HepG2 (cell line): ENCODE results near the gene MYO5B. TPM values are rescaled to one million over a fixed set of nuclear protein-coding genes. Genes with fewer than 3 reads are reported as not detected.

Experiments
- ATAC-seq: fragments of 200-7000 bp; cut with Tn5 transposase; 3 replicates; pipeline ENCODE4 v1.9.1; 2020; ENCODE audit warnings: mild to moderate bottlenecking, moderate library complexity
- BruUV-seq: library from RNA; stranded (reverse); fragments of 400-500 nt; replicated peaks from 2 replicates; lab custom pipeline; 2021; lab: Mats Ljungman, UMichigan
- CTCF ChIA-PET: fragments of 300-600 bp; formaldehyde crosslinking; extraction: SDS; loops from one replicate; lab custom pipeline; 2021; ENCODE audit warnings: low total read pairs, inconsistent platforms, low intra/inter-chr PET ratio; lab: Yijun Ruan, JAX
- POLR2A ChIA-PET: fragments of 350-600 bp; sonication (Branson Sonifier 250); formaldehyde crosslinking; loops from one replicate; lab custom pipeline; 2020; ENCODE audit warnings: antibody characterized with exemption, inconsistent platforms; lab: Yijun Ruan, JAX
- DNase-seq: peaks from one replicate; pipeline ENCODE4 v3.0.0-alpha.2; 2015; ENCODE audit warnings: low spot score
- FAIRE-seq: peaks from 3 replicates; lab custom pipeline; 2011; peaks lifted over from hg19 to GRCh38; lab: Jason Lieb, UNC
- H2AFZ ChIP-seq: one replicate; pipeline ENCODE4 v1.6.1; 2011; ENCODE audit warnings: low read length, inconsistent platforms
- H3K27ac ChIP-seq: fragments of 300-600 bp; 3 replicates; pipeline ENCODE4 v1.8.0; 2011; ENCODE audit warnings: mixed run types, mild to moderate bottlenecking, mixed read lengths, low read length, inconsistent platforms; ENCODE audit not compliant: insufficient read depth; ENCODE audit errors: extremely low read length
- H3K27me3 ChIP-seq, 2 experiments: fragments of 200-600 bp in 1 of 2; 2 replicates in 1 of 2; 3 replicates in 1 of 2; pipeline versions ENCODE4 v1.6.0 to v1.8.0; 2011; ENCODE audit warnings: low read length in 2 of 2, mild to moderate bottlenecking in 2 of 2, moderate library complexity in 2 of 2, inconsistent platforms in 1 of 2; ENCODE audit not compliant: insufficient read depth in 2 of 2, control insufficient read depth in 1 of 2
- H3K36me3 ChIP-seq, 2 experiments: fragments of 200-600 bp in 1 of 2; replicated peaks in 1 of 2; 2 replicates in 1 of 2; 3 replicates in 1 of 2; pipeline versions ENCODE4 v1.5.1 to v1.8.0; 2011; ENCODE audit warnings: low read length in 2 of 2, inconsistent platforms in 1 of 2; ENCODE audit not compliant: insufficient read depth in 2 of 2, control insufficient read depth in 1 of 2
- H3K4me1 ChIP-seq: 2 replicates; pipeline ENCODE4 v1.5.1; 2012; ENCODE audit warnings: low read length, inconsistent platforms; ENCODE audit not compliant: insufficient read depth
- H3K4me2 ChIP-seq: 2 replicates; pipeline ENCODE4 v1.6.0; 2011; ENCODE audit warnings: low read depth, low read length, inconsistent platforms
- H3K4me3 ChIP-seq, 3 experiments: fragments of 200-600 bp in 1 of 3; sonication (generic), shearing (Covaris generic) in 1 of 3; replicated peaks in 1 of 3; 2 replicates each; pipeline ENCODE4 v1.5.1; 2011 to 2016; ENCODE audit warnings: low read length in 3 of 3, inconsistent platforms in 2 of 3, low read depth in 2 of 3, mild to moderate bottlenecking in 2 of 3, control low read depth in 1 of 3, mixed read lengths in 1 of 3; ENCODE audit not compliant: insufficient read depth in 1 of 3
- H3K79me2 ChIP-seq: one replicate; pipeline ENCODE4 v1.6.1; 2011; ENCODE audit warnings: low read length, inconsistent platforms; ENCODE audit not compliant: insufficient read depth
- H3K9ac ChIP-seq: 2 replicates; pipeline ENCODE4 v1.6.0; 2011; ENCODE audit warnings: mild to moderate bottlenecking, low read depth, low read length, inconsistent platforms; ENCODE audit not compliant: insufficient read depth
- H3K9me3 ChIP-seq: 2 replicates; pipeline ENCODE4 v1.5.1; 2012; ENCODE audit warnings: mild to moderate bottlenecking, low read length
- H4K20me1 ChIP-seq: 2 replicates; pipeline ENCODE4 v1.6.0; 2011; ENCODE audit warnings: inconsistent platforms, mild to moderate bottlenecking, low read length, moderate library complexity; ENCODE audit not compliant: insufficient read depth
- DPF2 ChIP-seq: sonication (generic); formaldehyde crosslinking; IDR thresholded peaks from 2 replicates; pipeline ENCODE4 v1.4.0; 2020; ENCODE audit warnings: mild to moderate bottlenecking, low read depth, missing genetic modification reagents, borderline replicate concordance
- EED ChIP-seq: sonication (generic); formaldehyde crosslinking; IDR thresholded peaks from 2 replicates; pipeline ENCODE4 v1.5.0; 2020; ENCODE audit warnings: mild to moderate bottlenecking, missing genetic modification reagents
- KDM2A ChIP-seq: sonication (generic); formaldehyde crosslinking; IDR thresholded peaks from 2 replicates; pipeline ENCODE4 v1.4.0; 2020; ENCODE audit warnings: low read depth, missing genetic modification reagents, borderline replicate concordance
- RBM39 ChIP-seq: fragments of 200-400 bp; formaldehyde crosslinking; IDR thresholded peaks from one replicate; pipeline ENCODE4 v1.6.1; 2018; ENCODE audit warnings: antibody characterized with exemption, mild to moderate bottlenecking, low read depth, low read length; ENCODE audit not compliant: poor library complexity, severe bottlenecking
- SMYD3 ChIP-seq: sonication (generic); formaldehyde crosslinking; IDR thresholded peaks from 2 replicates; pipeline ENCODE4 v1.8.1; 2023; ENCODE audit warnings: mild to moderate bottlenecking, missing genetic modification reagents
- ZNF20 ChIP-seq: sonication (generic); formaldehyde crosslinking; IDR thresholded peaks from 2 replicates; pipeline ENCODE4 v1.4.0; 2020; ENCODE audit warnings: mild to moderate bottlenecking, moderate library complexity, missing genetic modification reagents
- ZNF598 ChIP-seq: sonication (generic); formaldehyde crosslinking; IDR thresholded peaks from 2 replicates; pipeline ENCODE4 v1.5.1; 2020; ENCODE audit warnings: mild to moderate bottlenecking, missing genetic modification reagents, borderline replicate concordance
- WGBS: methylation state at CpG from one replicate; pipeline ENCODE4 v1.1.6; 2017; ENCODE audit warnings: low lambda C conversion rate; 5-methylcytosine and 5-hydroxymethylcytosine counted together
- in situ Hi-C: cut with HindIII; loops from 2 replicates; pipeline ENCODE4 v1.10.0; 2017; ENCODE audit warnings: low pct_unique_long_range_greater_than_20kb; ENCODE audit not compliant: extremely low pct_ligation_motif_present
- intact Hi-C: fragments of 100-400 bp; cut with micrococcal nuclease; formaldehyde crosslinking; loops from one replicate; pipeline ENCODE4 v1.10.0; 2022; ENCODE audit not compliant: unreplicated experiment
- polyA plus RNA-seq, 8 experiments: library from polyadenylated mRNA; depleted of rRNA in 3 of 8; stranded (reverse) in 7 of 8; unstranded in 1 of 8; fragments of >200 nt; fragmentation: Illumina TruSeq in 4 of 8; extraction: Trizol in 4 of 8; gene quantifications; 2 replicates each; pipeline versions ENCODE4 v1.2.1 to v1.2.3, GENCODE V29; 2011 to 2016; ENCODE audit warnings: low read depth in 4 of 8, missing spikeins in 1 of 8, mixed read lengths in 1 of 8; ENCODE audit not compliant: insufficient read depth in 1 of 8
- total RNA-seq, 5 experiments: library from RNA; depleted of rRNA; stranded (reverse); fragments of >200 nt; fragmentation: Illumina TruSeq; extraction: Trizol; gene quantifications; 2 replicates each; pipeline ENCODE4 v1.2.3, GENCODE V29; 2016; ENCODE audit warnings: low read depth in 1 of 5
- TF ChIP-seq, protein P1 (sequence below): sonication (generic); formaldehyde crosslinking; IDR thresholded peaks from 2 replicates; pipeline ENCODE4 v1.4.0; 2020; ENCODE audit warnings: missing genetic modification reagents, borderline replicate concordance
- TF ChIP-seq, protein P2 (sequence below): sonication (generic); formaldehyde crosslinking; IDR thresholded peaks from 2 replicates; pipeline ENCODE4 v1.8.0; 2022; ENCODE audit warnings: missing genetic modification reagents, mild to moderate bottlenecking, inconsistent platforms, borderline replicate concordance
- TF ChIP-seq, protein P3 (sequence below): sonication (generic); formaldehyde crosslinking; IDR thresholded peaks from 2 replicates; pipeline ENCODE4 v1.9.0; 2021; ENCODE audit warnings: missing genetic modification reagents, mild to moderate bottlenecking, borderline replicate concordance
- TF ChIP-seq, protein P4 (sequence below): sonication (generic); formaldehyde crosslinking; IDR thresholded peaks from 2 replicates; pipeline ENCODE4 v1.4.0; 2020; ENCODE audit warnings: low read depth, missing genetic modification reagents
- TF ChIP-seq, protein P5 (sequence below): sonication (generic); formaldehyde crosslinking; IDR thresholded peaks from 2 replicates; pipeline ENCODE4 v1.8.0; 2022; ENCODE audit warnings: mild to moderate bottlenecking, missing genetic modification reagents, borderline replicate concordance

Gene MYO5B
- total and polyA plus RNA-seq, 2 of the 13 experiments (the other 11 are each of a cell fraction or from before 2014, with no cell fraction given): 13.1 to 24.0 TPM

DNA sequence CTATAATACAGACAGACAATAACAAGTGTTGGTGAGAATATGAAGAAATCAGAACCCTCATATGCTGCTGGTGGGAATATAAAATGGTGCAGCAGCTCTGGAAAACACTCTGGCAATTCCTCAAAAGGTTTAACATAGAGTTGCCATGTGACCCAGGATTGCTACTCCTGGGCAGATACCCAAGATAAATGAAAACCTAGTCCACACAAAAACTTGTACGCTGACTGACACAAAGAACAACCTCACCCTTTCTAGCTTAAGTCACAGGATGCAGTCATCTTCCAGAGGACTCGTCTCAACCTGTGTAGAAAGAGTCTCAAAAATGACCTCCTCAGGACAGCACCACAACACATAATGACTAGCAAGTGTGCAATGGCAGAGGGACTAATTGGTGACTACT is 310.0 kb downstream of the MYO5B start (continued):
- TF ChIP-seq, protein P1, sequence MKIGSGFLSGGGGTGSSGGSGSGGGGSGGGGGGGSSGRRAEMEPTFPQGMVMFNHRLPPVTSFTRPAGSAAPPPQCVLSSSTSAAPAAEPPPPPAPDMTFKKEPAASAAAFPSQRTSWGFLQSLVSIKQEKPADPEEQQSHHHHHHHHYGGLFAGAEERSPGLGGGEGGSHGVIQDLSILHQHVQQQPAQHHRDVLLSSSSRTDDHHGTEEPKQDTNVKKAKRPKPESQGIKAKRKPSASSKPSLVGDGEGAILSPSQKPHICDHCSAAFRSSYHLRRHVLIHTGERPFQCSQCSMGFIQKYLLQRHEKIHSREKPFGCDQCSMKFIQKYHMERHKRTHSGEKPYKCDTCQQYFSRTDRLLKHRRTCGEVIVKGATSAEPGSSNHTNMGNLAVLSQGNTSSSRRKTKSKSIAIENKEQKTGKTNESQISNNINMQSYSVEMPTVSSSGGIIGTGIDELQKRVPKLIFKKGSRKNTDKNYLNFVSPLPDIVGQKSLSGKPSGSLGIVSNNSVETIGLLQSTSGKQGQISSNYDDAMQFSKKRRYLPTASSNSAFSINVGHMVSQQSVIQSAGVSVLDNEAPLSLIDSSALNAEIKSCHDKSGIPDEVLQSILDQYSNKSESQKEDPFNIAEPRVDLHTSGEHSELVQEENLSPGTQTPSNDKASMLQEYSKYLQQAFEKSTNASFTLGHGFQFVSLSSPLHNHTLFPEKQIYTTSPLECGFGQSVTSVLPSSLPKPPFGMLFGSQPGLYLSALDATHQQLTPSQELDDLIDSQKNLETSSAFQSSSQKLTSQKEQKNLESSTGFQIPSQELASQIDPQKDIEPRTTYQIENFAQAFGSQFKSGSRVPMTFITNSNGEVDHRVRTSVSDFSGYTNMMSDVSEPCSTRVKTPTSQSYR: no peak
- TF ChIP-seq, all 625 proteins: peak for 0

DNA sequence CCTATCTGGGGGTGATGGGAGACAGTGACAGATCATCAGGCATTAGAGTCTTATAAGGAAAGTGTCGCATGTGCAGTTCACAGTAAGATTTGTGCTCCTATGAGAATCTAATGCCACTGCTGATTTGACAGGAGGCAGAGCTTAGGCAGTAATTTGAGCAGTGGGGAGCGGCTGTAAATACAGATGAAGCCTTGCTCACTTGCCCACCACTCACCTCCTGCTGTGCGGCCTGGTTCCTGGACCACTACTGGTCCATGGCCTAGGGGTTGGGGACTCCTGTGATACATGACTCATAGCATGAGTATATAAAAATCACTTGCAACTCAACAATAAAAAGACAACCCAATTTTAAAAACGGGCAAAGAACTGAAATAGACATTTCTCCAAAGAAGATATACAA is 310.5 kb downstream of the MYO5B start:
- H3K9ac ChIP-seq: no peak overlapping the region
- H3K79me2 ChIP-seq: no peaks in the 10 kb centered on the region
- in situ Hi-C loops (no loop called here), intact Hi-C loops (no loop called here)
- H3K9me3 ChIP-seq: no peaks in the 10 kb centered on the region
- H3K36me3 ChIP-seq: no peaks in the 10 kb centered on the region
- ATAC-seq (no peak), FAIRE-seq (no peak), DNase-seq (no peak)
- BruUV-seq: no TSS peak
- no peaks in the 10 kb centered on the region for H3K27me3 ChIP-seq
- H3K4me2 ChIP-seq: no peak overlapping the region
- CTCF ChIA-PET: no interaction called here
- POLR2A ChIA-PET: no interaction called here
- H3K4me1 ChIP-seq: no peaks in the 10 kb centered on the region
- no peaks in the 10 kb centered on the region for H4K20me1 ChIP-seq
- WGBS: 88% methylated on average over 4 of the region's 4 CpGs
- no peak overlapping the region for H3K27ac ChIP-seq
- H3K4me3 ChIP-seq: no peak overlapping the region
- H2AFZ ChIP-seq: no peak overlapping the region
- TF ChIP-seq SMYD3 (no peak), RBM39 (no peak), DPF2 (no peak), ZNF598 (CRISPR knock-in tag) (no peak), EED (no peak), KDM2A (no peak), ZNF20 (no peak)
- TF ChIP-seq, protein P2, sequence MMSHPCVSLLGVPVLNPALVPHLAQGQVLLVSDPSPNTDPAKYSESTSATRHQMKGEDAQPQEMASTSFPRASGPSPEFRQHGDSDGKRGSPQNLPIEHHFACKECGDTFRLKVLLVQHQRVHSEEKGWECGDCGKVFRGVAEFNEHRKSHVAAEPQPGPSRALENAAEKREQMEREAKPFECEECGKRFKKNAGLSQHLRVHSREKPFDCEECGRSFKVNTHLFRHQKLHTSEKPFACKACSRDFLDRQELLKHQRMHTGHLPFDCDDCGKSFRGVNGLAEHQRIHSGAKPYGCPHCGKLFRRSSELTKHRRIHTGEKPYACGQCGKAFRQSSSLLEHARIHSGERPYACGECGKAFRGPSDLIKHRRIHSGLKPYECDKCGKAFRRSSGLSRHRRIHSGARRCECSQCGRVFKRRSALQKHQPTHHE (CRISPR knock-in tag): no peak
- TF ChIP-seq, protein P3, sequence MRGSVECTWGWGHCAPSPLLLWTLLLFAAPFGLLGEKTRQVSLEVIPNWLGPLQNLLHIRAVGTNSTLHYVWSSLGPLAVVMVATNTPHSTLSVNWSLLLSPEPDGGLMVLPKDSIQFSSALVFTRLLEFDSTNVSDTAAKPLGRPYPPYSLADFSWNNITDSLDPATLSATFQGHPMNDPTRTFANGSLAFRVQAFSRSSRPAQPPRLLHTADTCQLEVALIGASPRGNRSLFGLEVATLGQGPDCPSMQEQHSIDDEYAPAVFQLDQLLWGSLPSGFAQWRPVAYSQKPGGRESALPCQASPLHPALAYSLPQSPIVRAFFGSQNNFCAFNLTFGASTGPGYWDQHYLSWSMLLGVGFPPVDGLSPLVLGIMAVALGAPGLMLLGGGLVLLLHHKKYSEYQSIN (CRISPR knock-in tag): no peak
- TF ChIP-seq, protein P4, sequence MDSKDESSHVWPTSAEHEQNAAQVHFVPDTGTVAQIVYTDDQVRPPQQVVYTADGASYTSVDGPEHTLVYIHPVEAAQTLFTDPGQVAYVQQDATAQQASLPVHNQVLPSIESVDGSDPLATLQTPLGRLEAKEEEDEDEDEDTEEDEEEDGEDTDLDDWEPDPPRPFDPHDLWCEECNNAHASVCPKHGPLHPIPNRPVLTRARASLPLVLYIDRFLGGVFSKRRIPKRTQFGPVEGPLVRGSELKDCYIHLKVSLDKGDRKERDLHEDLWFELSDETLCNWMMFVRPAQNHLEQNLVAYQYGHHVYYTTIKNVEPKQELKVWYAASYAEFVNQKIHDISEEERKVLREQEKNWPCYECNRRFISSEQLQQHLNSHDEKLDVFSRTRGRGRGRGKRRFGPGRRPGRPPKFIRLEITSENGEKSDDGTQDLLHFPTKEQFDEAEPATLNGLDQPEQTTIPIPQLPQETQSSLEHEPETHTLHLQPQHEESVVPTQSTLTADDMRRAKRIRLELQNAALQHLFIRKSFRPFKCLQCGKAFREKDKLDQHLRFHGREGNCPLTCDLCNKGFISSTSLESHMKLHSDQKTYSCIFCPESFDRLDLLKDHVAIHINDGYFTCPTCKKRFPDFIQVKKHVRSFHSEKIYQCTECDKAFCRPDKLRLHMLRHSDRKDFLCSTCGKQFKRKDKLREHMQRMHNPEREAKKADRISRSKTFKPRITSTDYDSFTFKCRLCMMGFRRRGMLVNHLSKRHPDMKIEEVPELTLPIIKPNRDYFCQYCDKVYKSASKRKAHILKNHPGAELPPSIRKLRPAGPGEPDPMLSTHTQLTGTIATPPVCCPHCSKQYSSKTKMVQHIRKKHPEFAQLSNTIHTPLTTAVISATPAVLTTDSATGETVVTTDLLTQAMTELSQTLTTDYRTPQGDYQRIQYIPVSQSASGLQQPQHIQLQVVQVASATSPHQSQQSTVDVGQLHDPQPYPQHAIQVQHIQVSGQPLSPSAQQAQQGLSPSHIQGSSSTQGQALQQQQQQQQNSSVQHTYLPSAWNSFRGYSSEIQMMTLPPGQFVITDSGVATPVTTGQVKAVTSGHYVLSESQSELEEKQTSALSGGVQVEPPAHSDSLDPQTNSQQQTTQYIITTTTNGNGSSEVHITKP (CRISPR knock-in tag): no peak
- TF ChIP-seq, protein P5, sequence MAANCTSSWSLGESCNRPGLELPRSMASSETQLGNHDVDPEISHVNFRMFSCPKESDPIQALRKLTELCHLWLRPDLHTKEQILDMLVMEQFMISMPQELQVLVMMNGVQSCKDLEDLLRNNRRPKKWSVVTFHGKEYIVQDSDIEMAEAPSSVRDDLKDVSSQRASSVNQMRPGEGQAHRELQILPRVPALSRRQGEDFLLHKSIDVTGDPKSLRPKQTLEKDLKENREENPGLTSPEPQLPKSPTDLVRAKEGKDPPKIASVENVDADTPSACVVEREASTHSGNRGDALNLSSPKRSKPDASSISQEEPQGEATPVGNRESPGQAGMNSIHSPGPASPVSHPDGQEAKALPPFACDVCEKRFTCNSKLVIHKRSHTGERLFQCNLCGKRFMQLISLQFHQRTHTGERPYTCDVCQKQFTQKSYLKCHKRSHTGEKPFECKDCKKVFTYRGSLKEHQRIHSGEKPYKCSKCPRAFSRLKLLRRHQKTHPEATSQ (CRISPR knock-in tag): no peak
